Esophagus squamous epithelium (tissue), 5 donors: ENCODE data around the gene IL12B. TPM values are rescaled to one million over a fixed set of nuclear protein-coding genes. Genes with fewer than 3 reads are reported as not detected.
"Not testable (repeated sequence)": the region's sequence is repeated elsewhere in the genome, so short reads cannot be mapped to it uniquely, and the experiment has no call there.

Experiments used
- DNase-seq: peaks from one replicate; lab custom pipeline; 2025; lab: John Stamatoyannopoulos, UW
- H3K27ac ChIP-seq, 4 donors: fragments of 200-600 bp; sonication (generic); one replicate each; pipeline ENCODE4 v1.5.1; 2016 to 2019; ENCODE audit warnings: mild to moderate bottlenecking in 1 of 4
- H3K27me3 ChIP-seq, 4 donors: fragments of 200-600 bp; sonication (generic); 1 replicate in 3 of 4; 2 replicates in 1 of 4; pipeline versions ENCODE4 v1.5.1 to v1.6.0; 2017 to 2021; ENCODE audit warnings: antibody characterized with exemption in 1 of 4
- H3K36me3 ChIP-seq, 3 donors: fragments of 200-600 bp; sonication (generic); one replicate each; pipeline ENCODE4 v1.5.1; 2016 to 2019
- H3K4me1 ChIP-seq, 3 donors: fragments of 200-600 bp; sonication (generic); one replicate each; pipeline ENCODE4 v1.5.1; 2017 to 2019
- H3K4me3 ChIP-seq, 4 donors: fragments of 200-600 bp; sonication (generic); 1 replicate in 3 of 4; 2 replicates in 1 of 4; pipeline ENCODE4 v1.5.1; 2016 to 2019; ENCODE audit warnings: mild to moderate bottlenecking in 2 of 4, moderate library complexity in 1 of 4
- H3K9me3 ChIP-seq, 3 donors: fragments of 200-600 bp; sonication (generic); one replicate each; pipeline ENCODE4 v1.5.1; 2016 to 2019
- CTCF ChIP-seq, 6 experiments: fragments of 450-650 bp in 4 of 6; fragments of 200-600 bp in 2 of 6; sonication (generic) in 2 of 6; IDR thresholded peaks; one replicate each; pipeline ENCODE4 v1.5.1; 2016 to 2019; ENCODE audit warnings: antibody characterized with exemption in 6 of 6, mild to moderate bottlenecking in 4 of 6, moderate library complexity in 4 of 6
- POLR2A ChIP-seq, 4 donors: fragments of 450-650 bp; IDR thresholded peaks; one replicate each; pipeline ENCODE4 v1.6.1; 2017; ENCODE audit warnings: antibody characterized with exemption in 4 of 4, mild to moderate bottlenecking in 4 of 4, moderate library complexity in 3 of 4
- WGBS, 2 donors: methylation state at CpG; one replicate each; pipeline ENCODE4 v1.1.5; 2018; 5-methylcytosine and 5-hydroxymethylcytosine counted together
- intact Hi-C: fragments of 100-400 bp; cut with DNase I; formaldehyde crosslinking; loops from one replicate; pipeline ENCODE4 v1.15.0; 2022
- total RNA-seq, 4 donors: library from RNA; depleted of rRNA; stranded (reverse); fragments of >200 nt; gene quantifications; one replicate each; pipeline ENCODE4 v1.1.0, GENCODE V29; 2016
- donor health status: DM: yes; HTN: yes; CAD: no.

IL12B gene
- total RNA-seq, 4 donors from 2014 or later = not detected

- no peak for DNase-seq
- H3K4me3 ChIP-seq = no peak overlapping the region
Measured at GRCh38 chr5:159309689-159310433, 20.4 kb downstream of the IL12B start.

GRCh38 chr5:159304961-159305595, 25.2 kb downstream of the IL12B start:
- no peaks in the 10 kb centered on the region for H3K36me3 ChIP-seq
- no peak for DNase-seq
- TF ChIP-seq POLR2A (IDR thresholded peaks at IDR 0.05) (no peak), CTCF (IDR thresholded peaks at IDR 0.05) (no peak)
- intact Hi-C loops = no loop called here
- WGBS, 2 donors = 45 to 60% methylated on average over 5 of the region's 5 CpGs
- H3K4me1 ChIP-seq = peaks cover 0 to 11% (median 0%) of the 10 kb centered on the region in 3 donors
- H3K27ac ChIP-seq = no peak overlapping the region
- peaks cover 0 to 23% (median 18%) of the 10 kb centered on the region in 3 donors for H3K9me3 ChIP-seq
- H3K27me3 ChIP-seq = peaks cover 0 to 7% (median 0%) of the 10 kb centered on the region in 4 donors
- no peak overlapping the region for H3K4me3 ChIP-seq

More at GRCh38 chr5:159309689-159310433, 20.4 kb downstream of the IL12B start:
- 74 to 82% methylated on average over 5 to 8 of the region's 8 CpGs for WGBS, 2 donors
- H3K27ac ChIP-seq = no peak overlapping the region
- no peak for TF ChIP-seq POLR2A (IDR thresholded peaks at IDR 0.05)
- no peak for TF ChIP-seq CTCF (IDR thresholded peaks at IDR 0.05)
- H3K4me1 ChIP-seq = peaks cover 0 to 20% (median 3%) of the 10 kb centered on the region in 3 donors
- peaks cover 0 to 38% (median 2%) of the 10 kb centered on the region in 4 donors for H3K27me3 ChIP-seq
- intact Hi-C loops = no loop called here
- H3K9me3 ChIP-seq = no peaks in the 10 kb centered on the region
- H3K36me3 ChIP-seq = no peaks in the 10 kb centered on the region

- Histone ChIP-seq H3K9me3 (peaks cover 0 to 30% (median 18%) of the 10 kb centered on the region in 3 donors), H3K27ac (no peak overlapping the region), H3K27me3 (no peaks in the 10 kb centered on the region), H3K4me1 (peaks cover 0 to 11% (median 0%) of the 10 kb centered on the region in 3 donors), H3K36me3 (no peaks in the 10 kb centered on the region), H3K4me3 (no peak overlapping the region)
- WGBS, 2 donors = 95% methylated on average over 4 of the region's 4 CpGs
- TF ChIP-seq CTCF (IDR thresholded peaks at IDR 0.05) (no peak), POLR2A (IDR thresholded peaks at IDR 0.05) (no peak)
- intact Hi-C loops = no loop called here
- no peak for DNase-seq
Measured at GRCh38 chr5:159303286-159303685, 27.0 kb downstream of the IL12B start.

- H3K27me3 ChIP-seq, DNase-seq, H3K4me3 ChIP-seq, intact Hi-C loops, H3K36me3 ChIP-seq, H3K27ac ChIP-seq: not testable (repeated sequence)
- Histone ChIP-seq H3K4me1 (peaks cover 0 to 11% (median 0%) of the 10 kb centered on the region in 3 donors), H3K9me3 (peaks cover 0 to 41% (median 18%) of the 10 kb centered on the region in 3 donors)
- 82 to 84% methylated on average over 13 of the region's 13 CpGs for WGBS, 2 donors
Measured at GRCh38 chr5:159301929-159302860, 28.1 kb downstream of the IL12B start.

GRCh38 chr5:159301466-159301865, 28.8 kb downstream of the IL12B start:
- no peak for DNase-seq
- Histone ChIP-seq H3K4me1 (peaks cover 0 to 11% (median 0%) of the 10 kb centered on the region in 3 donors), H3K4me3 (no peak overlapping the region), H3K36me3 (no peaks in the 10 kb centered on the region), H3K9me3 (peaks cover 0 to 41% (median 18%) of the 10 kb centered on the region in 3 donors), H3K27ac (no peak overlapping the region), H3K27me3 (no peaks in the 10 kb centered on the region)
- TF ChIP-seq CTCF (IDR thresholded peaks at IDR 0.05) (no peak), POLR2A (IDR thresholded peaks at IDR 0.05) (no peak)
- 64 to 68% methylated on average over 3 of the region's 3 CpGs for WGBS, 2 donors
- intact Hi-C loops = no loop called here

- intact Hi-C loops, H3K27ac ChIP-seq, DNase-seq, H3K27me3 ChIP-seq, H3K36me3 ChIP-seq, H3K4me1 ChIP-seq, H3K4me3 ChIP-seq: not testable (repeated sequence)
- 43 to 97% methylated on average over 2 to 5 of the region's 5 CpGs for WGBS, 2 donors
- peaks cover 0 to 29% (median 11%) of the 10 kb centered on the region in 3 donors for H3K9me3 ChIP-seq
Measured at GRCh38 chr5:159297300-159297699, 33.0 kb downstream of the IL12B start.
